Transverse colon (tissue), 3 donors: ENCODE measurements around the gene PDGFD.

ENCODE experiments used
- CTCF ChIP-seq, 5 experiments: fragments of 200-600 bp in 3 of 5; fragments of 450-650 bp in 2 of 5; sonication (generic) in 3 of 5; IDR thresholded peaks; 1 replicate in 2 of 5; 2 replicates in 3 of 5; pipeline ENCODE4 v1.5.1; 2016 to 2017; ENCODE audit warnings: antibody characterized with exemption in 5 of 5, inconsistent platforms in 3 of 5, mild to moderate bottlenecking in 2 of 5, moderate library complexity in 1 of 5
- EP300 ChIP-seq: sonication (generic); formaldehyde crosslinking; IDR thresholded peaks from one replicate; pipeline ENCODE4 v1.6.1; 2017; ENCODE audit warnings: antibody characterized with exemption, low read depth
- POLR2A ChIP-seq: fragments of 450-650 bp; IDR thresholded peaks from one replicate; pipeline ENCODE4 v1.6.1; 2016; ENCODE audit warnings: antibody characterized with exemption, mild to moderate bottlenecking, moderate library complexity

- TF ChIP-seq EP300 (no peak), CTCF (IDR thresholded peaks at IDR 0.05) (no peak), POLR2A (no peak)
Measured at GRCh38 chr11:104092744-104093143, 71.2 kb downstream of the PDGFD start.
